DMS79 (cell line): Measurements from ENCODE around the gene MYG1.
"Not testable (repeated sequence)": the region's sequence is repeated elsewhere in the genome, so short reads cannot be mapped to it uniquely, and the experiment has no call there.

Experiments
- DNase-seq: peaks from one replicate; lab custom pipeline; 2025; lab: John Stamatoyannopoulos, UW

Gene MYG1

GRCh38 chr12:53327435-53328042 lies 28.0 kb downstream of the MYG1 start:
- DNase-seq, result no peak

- DNase-seq, result no peak
These were observed 28.5 kb downstream of the MYG1 start for GRCh38 chr12:53328043-53328435.

DNA sequence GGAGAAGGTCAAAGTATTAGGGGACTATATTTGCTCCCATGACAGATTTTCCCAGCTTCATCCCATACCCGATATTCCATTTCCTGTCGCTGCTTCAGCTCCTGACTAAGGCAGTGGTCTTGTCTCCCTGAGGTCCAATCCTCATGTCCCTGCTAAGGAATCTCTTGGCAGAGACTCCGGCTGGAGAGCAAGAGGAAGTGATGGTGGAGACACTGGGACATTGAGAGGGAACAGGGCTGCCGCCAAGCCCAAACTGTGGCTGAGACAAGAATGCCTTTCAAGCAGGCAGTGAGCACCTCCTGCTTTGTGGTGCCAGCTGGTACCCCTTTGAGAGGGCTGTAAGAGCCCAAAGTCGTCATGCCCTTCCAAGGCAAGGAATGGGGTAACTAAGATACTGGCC lies 31.2 kb downstream of the MYG1 start:
- DNase-seq, result no peak

DNA sequence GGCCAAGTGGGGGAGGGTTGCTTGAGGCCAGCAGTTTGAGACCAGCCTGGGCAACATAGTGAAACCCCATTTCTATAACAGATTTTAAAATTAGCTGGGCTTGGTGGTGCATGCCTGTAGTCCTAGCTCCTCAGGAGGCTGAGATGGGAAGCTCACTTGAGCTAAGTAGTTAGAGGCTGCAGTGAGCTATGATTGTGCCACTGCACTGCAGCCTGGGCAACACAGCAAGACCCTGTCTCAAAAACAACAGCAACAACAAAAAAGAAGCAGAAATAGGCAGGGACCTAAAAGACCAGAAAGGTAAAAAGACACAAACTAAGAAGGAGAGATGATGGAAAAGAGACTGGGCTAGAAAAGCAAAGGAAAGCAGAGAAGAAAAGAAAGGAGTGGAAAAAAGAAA lies 32.8 kb downstream of the MYG1 start:
- not testable (repeated sequence) for DNase-seq

DNA sequence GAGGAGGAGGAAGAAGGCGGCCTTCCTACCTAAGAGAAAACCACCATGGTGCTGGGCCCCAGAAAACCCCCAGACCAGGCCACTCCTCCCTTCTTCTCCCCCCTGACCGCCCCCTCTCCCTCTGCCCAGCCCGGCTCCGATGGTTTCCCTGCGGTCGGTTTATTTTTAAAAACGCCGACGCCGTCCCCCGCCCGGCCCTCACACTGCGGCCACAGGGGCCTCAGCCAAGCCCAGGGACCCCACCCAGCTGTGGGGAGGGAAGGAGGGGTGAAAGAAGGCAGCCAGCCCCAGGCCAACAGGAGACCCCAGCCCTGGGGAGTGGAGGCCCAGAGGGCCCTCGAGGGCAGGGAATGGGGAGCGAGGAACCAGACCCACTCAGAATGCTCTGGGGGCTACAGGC lies 33.2 kb downstream of the MYG1 start:
- no peak for DNase-seq

GRCh38 chr12:53333289-53333688 lies 33.8 kb downstream of the MYG1 start:
- no peak for DNase-seq

DNA sequence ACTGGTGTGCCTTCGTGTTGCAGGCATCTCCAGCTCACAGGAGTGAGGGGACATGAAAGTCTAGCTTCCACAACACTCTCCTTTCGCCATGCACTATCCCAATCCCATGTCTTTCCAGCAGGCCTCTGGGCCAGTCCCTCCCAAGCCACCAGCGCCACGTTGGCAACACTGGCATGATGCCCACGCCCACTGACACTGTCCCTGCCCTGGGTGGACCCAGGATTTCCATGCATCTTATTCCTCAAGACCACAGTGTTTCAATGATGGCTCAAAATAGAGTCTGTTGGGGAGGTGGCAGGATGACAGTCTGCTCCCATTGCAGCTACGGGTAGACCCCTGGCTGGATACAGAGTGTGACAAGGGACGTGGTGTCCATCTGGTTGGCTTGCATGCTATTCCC lies 34.4 kb downstream of the MYG1 start:
- DNase-seq, result no peak

GRCh38 chr12:53334822-53335221 lies 35.3 kb downstream of the MYG1 start:
- no peak for DNase-seq

DNA sequence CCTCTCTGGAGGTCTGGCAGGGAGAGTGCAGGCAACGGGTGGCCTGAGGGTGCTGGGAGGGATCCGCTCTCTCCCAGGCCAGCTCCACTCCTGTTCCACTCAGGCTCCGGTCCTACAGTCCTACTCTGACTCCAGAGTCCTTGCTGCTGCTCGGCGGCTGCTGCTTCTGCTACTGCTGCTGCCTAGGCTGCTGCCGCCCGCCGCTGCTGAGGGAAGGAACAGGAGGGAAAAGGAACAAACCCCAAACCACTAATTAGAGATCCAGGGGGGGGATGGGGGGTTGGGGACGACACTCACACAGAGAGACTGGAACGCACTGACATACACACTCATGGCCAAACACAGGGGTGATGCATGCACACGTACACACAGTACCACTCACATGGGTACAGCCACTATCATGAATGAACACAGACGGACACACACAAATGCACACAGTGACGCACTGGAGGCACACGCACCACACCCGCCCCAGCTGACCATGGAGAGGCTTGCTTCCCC lies 36.7 kb downstream of the MYG1 start, which contains the start of gene SP7:
TSS of gene SP7 (minus strand) at position 174 of the 501 bp plus-strand sequence. CDS start 708 bp downstream, outside the sequence.
- DNase-seq, result no peak

- no peak for DNase-seq
These were observed 38.5 kb downstream of the MYG1 start for GRCh38 chr12:53338017-53338416.

DNA sequence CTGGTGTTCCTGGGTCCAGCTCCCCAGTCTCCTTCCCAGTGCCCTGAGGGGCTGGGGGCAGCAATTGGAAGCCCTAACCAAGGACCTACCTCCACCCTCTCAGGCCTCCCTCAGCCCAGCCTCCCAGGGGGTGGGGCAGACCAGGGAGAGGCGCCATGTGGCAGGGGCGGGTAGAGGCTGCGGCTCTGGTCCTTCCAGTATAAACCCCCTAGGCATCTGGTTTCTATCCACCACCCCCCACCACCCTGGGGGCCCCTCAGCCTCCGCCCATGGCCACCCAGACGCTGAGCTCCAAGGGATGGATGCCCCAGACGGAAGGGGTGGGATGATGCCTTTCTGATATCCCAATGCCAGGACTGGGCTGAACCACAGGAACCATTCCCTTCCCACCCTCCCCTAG lies 39.4 kb downstream of the MYG1 start:
- no peak for DNase-seq

GRCh38 chr12:53340398-53340797 lies 40.9 kb downstream of the MYG1 start:
- DNase-seq, result no peak

DNA sequence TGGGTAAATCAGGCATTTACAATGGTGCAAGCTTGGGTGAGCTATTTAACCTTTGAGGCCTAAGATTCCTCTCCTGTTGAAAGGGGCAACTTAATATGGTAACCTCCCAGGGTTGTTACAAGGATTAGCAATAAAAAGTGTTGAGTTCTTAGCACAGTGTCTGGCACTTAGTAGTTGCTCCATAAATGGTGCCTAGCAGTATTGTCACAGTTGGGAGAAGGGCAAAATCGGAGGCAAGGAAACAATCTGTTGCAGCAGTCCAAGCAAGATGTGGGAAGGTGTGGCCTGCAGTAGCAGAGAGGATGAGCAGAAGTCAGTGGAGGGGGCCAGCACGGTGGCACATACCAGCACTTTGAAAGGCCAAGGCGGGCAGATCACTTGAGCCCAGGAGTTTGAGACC lies 44.0 kb downstream of the MYG1 start:
- DNase-seq, result no peak

DNA sequence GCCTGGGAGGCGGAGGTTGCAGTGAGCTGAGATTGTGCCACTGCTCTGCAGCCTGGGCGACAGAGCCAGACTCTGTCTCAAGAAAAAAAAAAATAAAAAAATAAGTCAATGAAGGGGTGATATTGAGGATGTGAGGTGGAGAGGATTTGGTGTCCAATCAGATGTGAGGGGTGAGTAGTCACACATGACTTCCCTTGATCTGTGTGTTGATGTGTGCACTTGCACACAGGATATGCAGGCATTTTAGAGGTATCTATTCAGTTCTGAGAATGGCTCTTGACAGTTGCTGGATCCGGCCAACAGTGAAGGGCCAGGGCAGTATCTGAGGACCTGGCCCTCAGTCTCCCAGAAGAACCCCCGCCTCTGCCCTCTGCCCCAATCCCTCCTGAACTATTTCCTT lies 44.5 kb downstream of the MYG1 start:
- no peak for DNase-seq

DNA sequence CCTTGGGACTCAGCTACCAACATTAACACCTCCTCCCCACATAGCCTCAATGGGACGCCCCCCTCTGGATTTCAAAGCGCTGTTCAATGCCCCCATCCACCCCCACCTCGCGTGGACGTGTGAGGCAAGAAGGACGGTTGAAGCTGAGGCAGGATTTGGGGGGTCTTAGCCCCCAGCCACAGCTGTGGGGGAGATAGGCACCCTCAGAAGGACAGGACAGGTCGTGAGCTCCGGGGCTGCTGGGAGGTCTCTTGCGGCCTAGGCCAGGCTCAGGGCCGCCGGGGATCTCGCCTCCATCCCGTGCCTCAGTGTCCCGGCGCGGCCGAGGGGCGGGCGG lies 45.0 kb downstream of the MYG1 start:
- DNase-seq, result no peak

- no peak for DNase-seq
These were observed 45.5 kb downstream of the MYG1 start for GRCh38 chr12:53344824-53345485.

DNA sequence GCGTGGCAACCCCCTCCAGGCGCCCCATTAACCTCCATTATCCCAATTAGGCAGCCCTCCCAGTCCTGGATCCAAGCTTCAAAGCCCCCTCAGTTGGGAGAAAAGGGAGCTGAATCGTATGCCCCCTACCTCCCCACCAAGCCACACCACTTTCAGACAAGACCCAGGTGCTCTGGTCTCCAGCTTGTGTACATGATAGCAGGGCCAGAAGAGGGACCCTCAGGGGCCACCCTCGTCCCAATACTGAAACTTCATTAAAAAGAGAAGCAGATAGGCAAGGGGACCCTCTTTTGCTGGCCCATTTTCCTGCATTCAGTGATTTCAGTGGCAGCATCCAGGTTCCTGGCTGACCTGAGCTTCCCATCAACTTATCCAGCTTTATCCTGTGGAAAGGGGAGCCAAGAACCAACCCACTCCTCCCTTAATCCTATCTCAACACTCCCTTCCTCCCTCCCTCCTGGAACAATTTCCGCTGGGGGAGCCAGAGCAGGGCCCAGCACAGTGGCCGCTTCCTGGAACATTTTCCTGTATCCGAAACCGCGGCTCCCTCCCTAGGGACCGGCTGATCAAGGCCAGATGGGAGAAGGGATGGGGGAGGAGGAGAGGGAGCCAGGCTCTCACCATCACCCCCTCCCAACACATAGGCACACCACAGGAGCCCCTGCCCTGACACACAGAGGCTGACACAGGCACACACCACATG lies 46.1 kb downstream of the MYG1 start:
- DNase-seq, result no peak

GRCh38 chr12:53346491-53346890 lies 47.0 kb downstream of the MYG1 start:
- no peak for DNase-seq

DNA sequence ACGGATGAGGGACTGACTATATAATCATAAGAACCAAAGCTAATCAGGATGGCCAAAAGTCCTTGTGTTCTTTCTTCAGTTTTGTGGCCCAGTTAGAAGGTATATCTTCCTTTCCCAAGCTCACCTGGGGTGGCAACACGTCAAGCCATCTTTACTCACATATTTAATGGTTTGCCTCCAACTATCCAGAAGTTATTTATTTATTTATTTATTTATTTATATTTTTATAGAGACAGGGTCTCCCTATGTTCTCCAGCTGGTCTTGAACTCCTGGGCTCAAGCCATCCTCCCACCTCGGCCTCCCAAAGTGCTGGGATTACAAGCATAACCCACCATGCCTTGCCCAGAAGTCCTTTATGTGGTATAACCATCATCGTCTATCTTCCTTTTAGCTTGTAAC lies 48.4 kb downstream of the MYG1 start:
- DNase-seq, result no peak

- DNase-seq, result no peak
These were observed 53.1 kb downstream of the MYG1 start for GRCh38 chr12:53352331-53353256.

DNA sequence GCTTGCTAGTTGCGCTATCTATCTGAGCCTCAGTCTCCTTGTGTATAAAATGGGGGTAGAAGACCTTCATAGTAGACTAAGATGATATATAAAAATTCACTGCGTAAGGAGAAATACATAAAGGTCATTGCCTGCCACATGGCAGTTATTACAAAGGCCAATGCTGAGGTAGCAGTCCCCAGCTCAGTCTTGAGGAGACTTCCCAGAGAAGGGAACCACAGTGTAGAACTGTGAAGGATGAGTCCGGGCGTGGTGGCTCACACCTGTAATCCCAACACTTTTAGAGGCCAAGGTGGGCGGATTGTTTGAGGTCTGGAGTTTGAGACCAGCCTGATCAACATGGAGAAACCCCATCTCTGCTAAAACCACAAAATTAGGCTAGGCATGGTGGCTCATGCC lies 53.8 kb downstream of the MYG1 start:
- DNase-seq, result no peak

DNA sequence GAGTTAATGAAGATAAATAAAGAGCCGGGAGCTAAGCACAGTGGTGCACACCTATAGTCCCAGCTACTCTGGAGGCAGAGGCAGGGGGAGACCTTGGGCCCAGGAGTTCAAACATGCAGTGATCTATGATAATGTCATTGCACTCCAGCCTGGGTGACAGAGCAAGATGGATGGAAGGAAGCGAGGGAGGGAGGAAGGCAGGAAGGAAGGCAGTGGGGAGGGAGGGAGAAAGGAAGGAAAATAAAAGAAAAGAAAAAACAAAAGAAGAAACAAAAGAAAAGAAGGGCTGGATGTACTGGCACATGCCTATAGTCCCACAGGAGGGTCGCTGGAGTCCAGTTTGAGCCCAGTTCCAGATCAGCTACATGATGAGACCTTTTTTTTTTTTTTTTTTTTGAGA lies 55.6 kb downstream of the MYG1 start:
- DNase-seq, result no peak
